H9 (cell line): ENCODE data around the gene FHL2. TPM values are rescaled to one million over a fixed set of nuclear protein-coding genes. Genes with fewer than 3 reads are reported as not detected.

Source experiments
- DNase-seq: peaks from one replicate; pipeline ENCODE4 v3.0.0-alpha.2; 2017
- H2AFZ ChIP-seq: one replicate; pipeline ENCODE4 v1.6.1; 2013; ENCODE audit warnings: mild to moderate bottlenecking, low read length, control low read depth, moderate library complexity
- H2AK5ac ChIP-seq: 2 replicates; pipeline ENCODE4 v1.6.1; 2013; ENCODE audit warnings: low read length, control low read depth, mixed read lengths; ENCODE audit not compliant: insufficient read length
- H2BK120ac ChIP-seq: one replicate; pipeline ENCODE4 v1.6.1; 2013; ENCODE audit warnings: low read depth, mild to moderate bottlenecking, low read length, control low read depth, inconsistent platforms; ENCODE audit not compliant: poor library complexity, severe bottlenecking
- H2BK12ac ChIP-seq: 2 replicates; pipeline ENCODE4 v1.6.1; 2013; ENCODE audit warnings: low read length, control low read depth, mixed read lengths, low read depth; ENCODE audit not compliant: insufficient read length
- H2BK15ac ChIP-seq: 2 replicates; pipeline ENCODE4 v1.6.1; 2013; ENCODE audit warnings: low read depth, low read length, control low read depth
- H2BK20ac ChIP-seq: one replicate; pipeline ENCODE4 v1.6.1; 2013; ENCODE audit warnings: low read depth, mild to moderate bottlenecking, low read length, control low read depth, inconsistent platforms; ENCODE audit not compliant: poor library complexity, severe bottlenecking
- H2BK5ac ChIP-seq: 2 replicates; pipeline ENCODE4 v1.6.1; 2013; ENCODE audit warnings: low read length, control low read depth, mixed read lengths; ENCODE audit not compliant: insufficient read length
- H3K14ac ChIP-seq: 2 replicates; pipeline ENCODE4 v1.6.1; 2013; ENCODE audit warnings: low read length, control low read depth; ENCODE audit not compliant: insufficient read depth
- H3K18ac ChIP-seq: 2 replicates; pipeline ENCODE4 v1.6.1; 2013; ENCODE audit warnings: low read depth, mild to moderate bottlenecking, mixed read lengths, low read length, control low read depth; ENCODE audit not compliant: insufficient read length
- H3K23ac ChIP-seq: 2 replicates; pipeline ENCODE4 v1.6.1; 2013; ENCODE audit warnings: low read length, control low read depth, mixed read lengths, low read depth; ENCODE audit not compliant: insufficient read length
- H3K23me2 ChIP-seq: 2 replicates; pipeline ENCODE4 v1.6.1; 2013; ENCODE audit warnings: low read depth, mild to moderate bottlenecking, mixed read lengths, low read length, control low read depth; ENCODE audit not compliant: insufficient read length, poor library complexity, severe bottlenecking
- H3K27ac ChIP-seq: 2 replicates; pipeline ENCODE4 v1.5.1; 2013; ENCODE audit warnings: low read length, control low read depth, mixed read lengths, low read depth; ENCODE audit not compliant: insufficient read length
- H3K27me3 ChIP-seq: 2 replicates; pipeline ENCODE4 v1.6.1; 2013; ENCODE audit warnings: low read length, control low read depth, inconsistent platforms; ENCODE audit not compliant: insufficient read depth
- H3K4ac ChIP-seq: 2 replicates; pipeline ENCODE4 v1.6.1; 2013; ENCODE audit warnings: low read depth, mild to moderate bottlenecking, control low read depth, inconsistent platforms, low read length, moderate library complexity
- H3K4me1 ChIP-seq: 2 replicates; pipeline ENCODE4 v1.6.1; 2013; ENCODE audit warnings: low read length, control low read depth, inconsistent platforms; ENCODE audit not compliant: insufficient read depth
- H3K4me2 ChIP-seq: 2 replicates; pipeline ENCODE4 v1.6.1; 2013; ENCODE audit warnings: low read length, control low read depth, mixed read lengths; ENCODE audit not compliant: insufficient read length, insufficient read depth
- H3K56ac ChIP-seq: 2 replicates; pipeline ENCODE4 v1.6.1; 2013; ENCODE audit warnings: low read depth, mild to moderate bottlenecking, mixed read lengths, low read length, control low read depth; ENCODE audit not compliant: insufficient read length
- H3K79me1 ChIP-seq: 2 replicates; pipeline ENCODE4 v1.6.1; 2013; ENCODE audit warnings: low read depth, mild to moderate bottlenecking, moderate library complexity, low read length, control low read depth, inconsistent platforms; ENCODE audit not compliant: insufficient read depth, poor library complexity, severe bottlenecking
- H3K79me2 ChIP-seq: 2 replicates; pipeline ENCODE4 v1.6.1; 2013; ENCODE audit warnings: low read length, control low read depth, inconsistent platforms; ENCODE audit not compliant: insufficient read depth
- H3K9ac ChIP-seq: 2 replicates; pipeline ENCODE4 v1.6.1; 2013; ENCODE audit warnings: low read length, control low read depth, mixed read lengths; ENCODE audit not compliant: insufficient read length; ENCODE audit errors: extremely low read depth
- H3K9me3 ChIP-seq: one replicate; pipeline ENCODE4 v1.6.1; 2013; ENCODE audit warnings: low read depth, low read length, inconsistent platforms; ENCODE audit not compliant: control insufficient read depth
- H3T11ph ChIP-seq: one replicate; pipeline ENCODE4 v1.6.1; 2013; ENCODE audit warnings: mild to moderate bottlenecking, low read length, control low read depth, inconsistent platforms
- H4K20me1 ChIP-seq: one replicate; pipeline ENCODE4 v1.6.1; 2013; ENCODE audit not compliant: control insufficient read depth, insufficient read length, insufficient read depth
- H4K5ac ChIP-seq: 2 replicates; pipeline ENCODE4 v1.6.1; 2013; ENCODE audit warnings: low read depth, mild to moderate bottlenecking, mixed read lengths, low read length, control low read depth; ENCODE audit not compliant: insufficient read length
- H4K8ac ChIP-seq: replicated peaks from 2 replicates; pipeline ENCODE4 v1.6.1; 2013; ENCODE audit warnings: low read length, control low read depth, mixed read lengths, low read depth; ENCODE audit not compliant: insufficient read length
- H4K91ac ChIP-seq: 2 replicates; pipeline ENCODE4 v1.6.1; 2013; ENCODE audit warnings: low read depth, mild to moderate bottlenecking, moderate library complexity, mixed read lengths, low read length, control low read depth; ENCODE audit not compliant: insufficient read length
- H3K27ac Mint-ChIP-seq, 3 experiments: 2 replicates in 2 of 3; 3 replicates in 1 of 3; pipeline ENCODE4 v1.8.0; 2020 to 2021; ENCODE audit warnings: mixed read lengths in 3 of 3, mild to moderate bottlenecking in 1 of 3, moderate library complexity in 1 of 3
- H3K27me3 Mint-ChIP-seq: 2 replicates; pipeline ENCODE4 v1.8.0; 2021; ENCODE audit warnings: low read depth, mild to moderate bottlenecking, moderate library complexity, mixed read lengths
- H3K36me3 Mint-ChIP-seq, 3 experiments: 2 replicates in 2 of 3; 3 replicates in 1 of 3; pipeline ENCODE4 v1.8.0; 2020 to 2021; ENCODE audit warnings: low read depth in 3 of 3, mixed read lengths in 3 of 3; ENCODE audit not compliant: insufficient read depth in 1 of 3
- H3K4me1 Mint-ChIP-seq, 2 experiments: 2 replicates each; pipeline ENCODE4 v1.8.0; 2020; ENCODE audit warnings: mixed read lengths in 2 of 2
- H3K4me3 Mint-ChIP-seq, 2 experiments: 2 replicates in 1 of 2; 3 replicates in 1 of 2; pipeline ENCODE4 v1.8.0; 2020 to 2021; ENCODE audit warnings: mild to moderate bottlenecking in 2 of 2, mixed read lengths in 2 of 2, moderate library complexity in 1 of 2
- H3K9me3 Mint-ChIP-seq, 2 experiments: 2 replicates in 1 of 2; 3 replicates in 1 of 2; pipeline ENCODE4 v1.8.0; 2020; ENCODE audit warnings: mild to moderate bottlenecking in 2 of 2, mixed read lengths in 2 of 2, moderate library complexity in 1 of 2
- WGBS: extraction: QIAGEN DNeasy Blood & Tissue Kit; methylation state at CpG from one replicate; pipeline ENCODE4 v1.1.7; 2013; ENCODE audit warnings: missing lambda C conversion rate, low lambda C conversion rate, mixed read lengths; ENCODE audit not compliant: insufficient read length; ENCODE audit errors: extremely low coverage; 5-methylcytosine and 5-hydroxymethylcytosine counted together
- total RNA-seq: library from RNA; stranded (reverse); gene quantifications from 2 replicates; pipeline ENCODE4 v1.2.1, GENCODE V29; 2021
- TF ChIP-seq, protein P1 (sequence below): fragments of 200-600 bp; sonication (generic); conservative IDR thresholded peaks from 3 replicates; pipeline ENCODE4 v1.8.0; 2021; ENCODE audit warnings: antibody characterized with exemption, mild to moderate bottlenecking

FHL2 gene
- total RNA-seq, 1 experiment from 2014 or later: 34.9 TPM

DNA sequence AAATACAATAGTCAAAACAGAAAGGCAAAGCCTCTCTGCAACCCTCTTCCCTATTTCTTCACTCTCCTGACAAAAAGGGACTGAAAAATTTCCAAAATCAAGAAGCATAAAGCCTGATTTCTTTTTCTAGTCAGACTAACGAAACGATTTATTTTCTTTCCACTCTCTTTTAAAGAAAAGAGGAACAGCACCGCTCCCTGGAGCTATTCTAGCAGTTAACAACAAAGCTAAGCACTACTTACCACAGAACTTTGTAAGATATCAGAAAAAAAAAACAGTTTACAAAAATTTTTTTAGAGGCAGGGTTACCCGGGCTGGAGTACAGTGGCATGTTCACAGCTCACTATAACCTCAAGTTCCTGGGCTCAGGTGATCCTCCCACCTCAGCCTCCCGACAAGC lies 14.4 kb upstream of the FHL2 start:
- no peaks in the 10 kb centered on the region for H3K36me3 Mint-ChIP-seq
- TF ChIP-seq, protein P1, sequence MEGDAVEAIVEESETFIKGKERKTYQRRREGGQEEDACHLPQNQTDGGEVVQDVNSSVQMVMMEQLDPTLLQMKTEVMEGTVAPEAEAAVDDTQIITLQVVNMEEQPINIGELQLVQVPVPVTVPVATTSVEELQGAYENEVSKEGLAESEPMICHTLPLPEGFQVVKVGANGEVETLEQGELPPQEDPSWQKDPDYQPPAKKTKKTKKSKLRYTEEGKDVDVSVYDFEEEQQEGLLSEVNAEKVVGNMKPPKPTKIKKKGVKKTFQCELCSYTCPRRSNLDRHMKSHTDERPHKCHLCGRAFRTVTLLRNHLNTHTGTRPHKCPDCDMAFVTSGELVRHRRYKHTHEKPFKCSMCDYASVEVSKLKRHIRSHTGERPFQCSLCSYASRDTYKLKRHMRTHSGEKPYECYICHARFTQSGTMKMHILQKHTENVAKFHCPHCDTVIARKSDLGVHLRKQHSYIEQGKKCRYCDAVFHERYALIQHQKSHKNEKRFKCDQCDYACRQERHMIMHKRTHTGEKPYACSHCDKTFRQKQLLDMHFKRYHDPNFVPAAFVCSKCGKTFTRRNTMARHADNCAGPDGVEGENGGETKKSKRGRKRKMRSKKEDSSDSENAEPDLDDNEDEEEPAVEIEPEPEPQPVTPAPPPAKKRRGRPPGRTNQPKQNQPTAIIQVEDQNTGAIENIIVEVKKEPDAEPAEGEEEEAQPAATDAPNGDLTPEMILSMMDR: no peak
- H2BK12ac ChIP-seq: no peak overlapping the region
- no peaks in the 10 kb centered on the region for H3K79me2 ChIP-seq
- H3K27me3 ChIP-seq: no peaks in the 10 kb centered on the region
- no peak overlapping the region for H3T11ph ChIP-seq
- H3K9me3 Mint-ChIP-seq: no peaks in the 10 kb centered on the region
- no peak for DNase-seq
- no peak overlapping the region for H2BK120ac ChIP-seq
- no peak overlapping the region for H3K27ac ChIP-seq
- no peaks in the 10 kb centered on the region for H3K9me3 ChIP-seq
- no peak overlapping the region for H3K23ac ChIP-seq
- H3K56ac ChIP-seq: no peak overlapping the region
- H2BK15ac ChIP-seq: no peak overlapping the region
- no peak overlapping the region for H4K91ac ChIP-seq
- H3K4me2 ChIP-seq: no peak overlapping the region
- no peaks in the 10 kb centered on the region for H4K20me1 ChIP-seq
- H3K4me1 ChIP-seq: no peaks in the 10 kb centered on the region
- H3K79me1 ChIP-seq: no peaks in the 10 kb centered on the region
- peaks cover 0 to 5% of the 10 kb centered on the region in 2 experiments; a peak in 2 of 4 replicates for H3K4me1 Mint-ChIP-seq
- no peak overlapping the region for H2BK5ac ChIP-seq
- H2BK20ac ChIP-seq: no peak overlapping the region
- no peak overlapping the region for H3K27ac Mint-ChIP-seq
- no peak overlapping the region for H3K4ac ChIP-seq
- no peak overlapping the region for H3K18ac ChIP-seq
- H2AK5ac ChIP-seq: no peak overlapping the region
- H3K23me2 ChIP-seq: no peaks in the 10 kb centered on the region
- H2AFZ ChIP-seq: no peak overlapping the region
- H4K5ac ChIP-seq: no peak overlapping the region
- H3K9ac ChIP-seq: no peak overlapping the region
- peaks cover 8% of the 10 kb centered on the region for H3K27me3 Mint-ChIP-seq
- H3K4me3 Mint-ChIP-seq: no peak overlapping the region; a peak in 1 of 5 replicates
- WGBS: no CpG with 5 or more reads among the region's 5 CpGs
- H4K8ac ChIP-seq: no peak overlapping the region
- no peak overlapping the region for H3K14ac ChIP-seq
